Mesenteric fat pad (tissue), 1 donor: Measurements from ENCODE around the gene FYB1. TPM values are rescaled to one million over a fixed set of nuclear protein-coding genes. Genes with fewer than 3 reads are reported as not detected.

ENCODE experiments used
- DNase-seq: peaks from one replicate; pipeline ENCODE4 v3.0.0-alpha.2; 2020; ENCODE audit warnings: low spot score
- total RNA-seq: library from RNA; stranded (reverse); fragmentation: NEBNext Ultra II Directional; extraction: Animal tissue kit (Norgen Biotek cat#: 25700); gene quantifications from one replicate; pipeline ENCODE4 v1.2.1, GENCODE V29; 2021
- donor health status: DM: yes; HTN: yes; CAD: no.

The FYB1 gene
- total RNA-seq, 1 donor from 2014 or later: 27.8 TPM

- DNase-seq: no peak
Measured at GRCh38 chr5:39164016-39164415, 55.3 kb downstream of the FYB1 start.

- DNase-seq: no peak
Measured at GRCh38 chr5:39161578-39161977, 57.8 kb downstream of the FYB1 start.

GRCh38 chr5:39160576-39161213, 58.7 kb downstream of the FYB1 start:
- DNase-seq: no peak

GRCh38 chr5:39159811-39160490, 59.4 kb downstream of the FYB1 start:
- DNase-seq: no peak

- DNase-seq: no peak
Measured at GRCh38 chr5:39158786-39159185, 60.6 kb downstream of the FYB1 start.

GRCh38 chr5:39158127-39158593, 61.2 kb downstream of the FYB1 start:
- DNase-seq: no peak

GRCh38 chr5:39157701-39158100, 61.7 kb downstream of the FYB1 start:
- no peak for DNase-seq

GRCh38 chr5:39156082-39156481, 63.3 kb downstream of the FYB1 start:
- DNase-seq: no peak

- no peak for DNase-seq
Measured at GRCh38 chr5:39151745-39152144, 67.6 kb downstream of the FYB1 start.

- no peak for DNase-seq
Measured at GRCh38 chr5:39149966-39150365, 69.4 kb downstream of the FYB1 start.

GRCh38 chr5:39148983-39149534, 70.3 kb downstream of the FYB1 start:
- no peak for DNase-seq

GRCh38 chr5:39146831-39147540, 72.4 kb downstream of the FYB1 start:
- DNase-seq: no peak

GRCh38 chr5:39143151-39143860, 76.1 kb downstream of the FYB1 start:
- no peak for DNase-seq

- DNase-seq: no peak
Measured at GRCh38 chr5:39140558-39141168, 78.7 kb downstream of the FYB1 start.

- no peak for DNase-seq
Measured at GRCh38 chr5:39138892-39139291, 80.5 kb downstream of the FYB1 start.

GRCh38 chr5:39137819-39138451, 81.4 kb downstream of the FYB1 start:
- DNase-seq: no peak

GRCh38 chr5:39137391-39137790, 82.0 kb downstream of the FYB1 start:
- DNase-seq: no peak

GRCh38 chr5:39132792-39133191, 86.6 kb downstream of the FYB1 start:
- DNase-seq: no peak

GRCh38 chr5:39132128-39132447, 87.3 kb downstream of the FYB1 start:
- no peak for DNase-seq
